Activated CD4-positive, alpha-beta T cell treated with anti-CD3 and anti-CD28 coated beads for 48 hours (primary cell): ENCODE measurements around the gene SAPCD2.

Experiments
- DNase-seq: peaks from one replicate; pipeline ENCODE4 v3.0.0-alpha.2; 2020

Gene SAPCD2

GRCh38 chr9:137030538-137031527, 39.5 kb downstream of the SAPCD2 start:
- peak; percentile 58 for DNase-seq

- DNase-seq: no peak
Measured at GRCh38 chr9:137030006-137030405, 40.4 kb downstream of the SAPCD2 start.

- DNase-seq: peak; percentile 84
Measured at GRCh38 chr9:137029058-137029936, 41.1 kb downstream of the SAPCD2 start.

GRCh38 chr9:137028263-137029057, 41.9 kb downstream of the SAPCD2 start:
- DNase-seq: peak; percentile 76

GRCh38 chr9:137027369-137028262, 42.7 kb downstream of the SAPCD2 start, which contains the start of gene ABCA2:
Gene ABCA2 (minus strand): TSS chr9:137028237. CDS start chr9:137028140, 97 bp downstream.
- no peak for DNase-seq

- no peak for DNase-seq
Measured at GRCh38 chr9:137026828-137027227, 43.5 kb downstream of the SAPCD2 start.

GRCh38 chr9:137026384-137026783, 44.0 kb downstream of the SAPCD2 start:
- no peak for DNase-seq

GRCh38 chr9:137025517-137025966, 44.8 kb downstream of the SAPCD2 start:
- DNase-seq: no peak

- no peak for DNase-seq
Measured at GRCh38 chr9:137023583-137023991, 46.8 kb downstream of the SAPCD2 start.

- no peak for DNase-seq
Measured at GRCh38 chr9:137023157-137023556, 47.2 kb downstream of the SAPCD2 start.

GRCh38 chr9:137022662-137023008, 47.7 kb downstream of the SAPCD2 start:
- no peak for DNase-seq

- peak; percentile 91 for DNase-seq
Measured at GRCh38 chr9:137021979-137022661, 48.2 kb downstream of the SAPCD2 start.

- no peak for DNase-seq
Measured at GRCh38 chr9:137021568-137021978, 48.8 kb downstream of the SAPCD2 start.

- no peak for DNase-seq
Measured at GRCh38 chr9:137020771-137021567, 49.4 kb downstream of the SAPCD2 start.

- DNase-seq: no peak
Measured at GRCh38 chr9:137019891-137020683, 50.3 kb downstream of the SAPCD2 start.

- no peak for DNase-seq
Measured at GRCh38 chr9:137018761-137019559, 51.4 kb downstream of the SAPCD2 start.

- DNase-seq: no peak
Measured at GRCh38 chr9:137017791-137018497, 52.4 kb downstream of the SAPCD2 start.

- no peak for DNase-seq
Measured at GRCh38 chr9:137017071-137017470, 53.3 kb downstream of the SAPCD2 start.
